ENCODE results near the gene CHD6. TPM values are rescaled to one million over a fixed set of nuclear protein-coding genes. Genes with fewer than 3 reads are reported as not detected.

CHD6 gene
- total and polyA plus RNA-seq, 2 experiments from 2014 or later, result 41.0 to 158 TPM

GRCh38 chr20:41386502-41387427 is 231.4 kb downstream of the CHD6 start (continued):
- TF ChIP-seq CTCF (conservative IDR thresholded peaks at IDR 0.05; ENCODE audit: low read depth in 2 of 2) (no peak), EZH2 (IDR thresholded peaks at IDR 0.05; ENCODE audit: low read depth, unreplicated experiment) (no peak), EZH2phosphoT487 (IDR thresholded peaks at IDR 0.05; ENCODE audit: unreplicated experiment) (no peak), ZNF331 (CRISPR knock-in tag; IDR thresholded peaks at IDR 0.05; ENCODE audit: low read depth) (no peak), POLR2AphosphoS5 (IDR thresholded peaks at IDR 0.05; ENCODE audit: low read depth) (no peak), ZNF114 (CRISPR knock-in tag; IDR thresholded peaks at IDR 0.05) (no peak), ETS1 (IDR thresholded peaks at IDR 0.05) (no peak)

- Histone ChIP-seq H3K27ac (ENCODE audit: low read depth) (no peak overlapping the region), H3K9me2 (ENCODE audit: insufficient read depth) (no peaks in the 10 kb centered on the region), H3K4me1 (ENCODE audit: insufficient read depth) (peaks cover 3% of the 10 kb centered on the region), H4K20me1 (replicated peaks; ENCODE audit: insufficient read depth) (no peaks in the 10 kb centered on the region; the same call in 1 of the 2 replicates), H3K4me2 (no peak overlapping the region), H3K27me3 (ENCODE audit: insufficient read depth) (no peaks in the 10 kb centered on the region), H2AFZ (no peak overlapping the region), H3K79me2 (replicated peaks; ENCODE audit: insufficient read depth) (no peaks in the 10 kb centered on the region), H3F3A (replicated peaks; ENCODE audit: low read depth) (no peaks in the 10 kb centered on the region), H3K4me3 (no peak overlapping the region), H3K36me3 (ENCODE audit: insufficient read depth) (no peaks in the 10 kb centered on the region)
- DNase-seq (ENCODE audit: low spot score) (no peak), ATAC-seq (no peak)
- Mint-ChIP-seq H3K4me1 (peaks cover 5% of the 10 kb centered on the region), H3K36me3 (ENCODE audit: low read depth) (no peaks in the 10 kb centered on the region), H3K27me3 (ENCODE audit: insufficient read depth, low read depth, poor library complexity) (peaks cover 3% of the 10 kb centered on the region), H3K9me3 (no peaks in the 10 kb centered on the region), H3K27ac (no peak overlapping the region), H3K4me3 (no peak overlapping the region)
- TF ChIP-seq POLR2AphosphoS5 (IDR thresholded peaks at IDR 0.05; ENCODE audit: low read depth) (no peak), NANOG (IDR thresholded peaks at IDR 0.05; ENCODE audit: borderline replicate concordance) (no peak), EZH2 (IDR thresholded peaks at IDR 0.05; ENCODE audit: low read depth, unreplicated experiment) (no peak), ZNF331 (CRISPR knock-in tag; IDR thresholded peaks at IDR 0.05; ENCODE audit: low read depth) (no peak), ETS1 (IDR thresholded peaks at IDR 0.05) (no peak), CREB1 (CRISPR knock-in tag; IDR thresholded peaks at IDR 0.05; ENCODE audit: low read depth) (no peak), STAT1 (IDR thresholded peaks at IDR 0.05; ENCODE audit: unreplicated experiment) (no peak), CTCF (conservative IDR thresholded peaks at IDR 0.05; ENCODE audit: low read depth in 2 of 2) (no peak), EZH2phosphoT487 (IDR thresholded peaks at IDR 0.05; ENCODE audit: unreplicated experiment) (no peak)
Observed at GRCh38 chr20:41382791-41383305, 235.3 kb downstream of the CHD6 start.
